Mesodermal cell (in vitro differentiated cells): ENCODE data around the gene ESRRG.

Experiments used
- H3K27ac ChIP-seq: 2 replicates; pipeline ENCODE4 v1.7.0; 2013; ENCODE audit warnings: mild to moderate bottlenecking, low read depth, low read length, moderate library complexity; ENCODE audit not compliant: severe bottlenecking
- H3K36me3 ChIP-seq: 2 replicates; pipeline ENCODE4 v1.7.1; 2013; ENCODE audit warnings: mild to moderate bottlenecking, low read length, moderate library complexity; ENCODE audit not compliant: control insufficient read depth, insufficient read depth
- H3K4me1 ChIP-seq: one replicate; pipeline ENCODE4 v1.7.1; 2013; ENCODE audit warnings: mild to moderate bottlenecking, low read length; ENCODE audit not compliant: insufficient read depth, control insufficient read depth, poor library complexity, severe bottlenecking
- H3K4me3 ChIP-seq: 2 replicates; pipeline ENCODE4 v1.7.0; 2013; ENCODE audit warnings: low read length, control low read depth, mild to moderate bottlenecking; ENCODE audit not compliant: insufficient read depth, poor library complexity, severe bottlenecking; ENCODE audit errors: extremely low read depth
- H3K9me3 ChIP-seq: 2 replicates; pipeline ENCODE4 v1.7.1; 2013; ENCODE audit warnings: mild to moderate bottlenecking, low read length, moderate library complexity; ENCODE audit not compliant: control insufficient read depth
- WGBS, 2 experiments: methylation state at CpG; one replicate each; pipeline ENCODE4 v1.1.5; 2013; ENCODE audit warnings: missing lambda C conversion rate in 2 of 2; ENCODE audit not compliant: insufficient coverage in 2 of 2; 5-methylcytosine and 5-hydroxymethylcytosine counted together

The ESRRG gene

DNA sequence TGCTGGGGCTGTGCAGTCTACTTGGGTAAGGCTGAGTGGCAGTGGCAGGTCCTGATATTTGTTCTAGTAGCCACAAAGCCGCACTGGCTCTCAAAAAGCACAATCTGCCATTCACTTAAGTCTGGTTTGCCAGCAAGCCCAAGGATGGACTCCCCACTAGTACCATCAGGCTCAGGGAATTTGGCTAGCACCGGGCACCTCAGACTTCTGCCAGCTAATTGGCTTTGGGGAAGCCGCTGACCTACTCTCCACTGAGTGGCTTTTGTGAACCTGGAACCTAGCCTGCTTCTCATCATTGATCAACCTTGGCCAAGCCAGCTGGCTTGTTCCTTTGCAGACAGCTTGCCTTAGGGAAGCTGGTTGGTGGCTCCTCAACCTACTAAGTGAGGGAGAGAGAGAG lies 83.1 kb downstream of the ESRRG start:
- no peaks in the 10 kb centered on the region for H3K4me1 ChIP-seq
- H3K4me3 ChIP-seq = no peak overlapping the region
- no peak overlapping the region for H3K27ac ChIP-seq
- 89 to 94% methylated on average over 3 of the region's 3 CpGs for WGBS, 2 experiments
- no peaks in the 10 kb centered on the region for H3K9me3 ChIP-seq
- no peaks in the 10 kb centered on the region for H3K36me3 ChIP-seq

DNA sequence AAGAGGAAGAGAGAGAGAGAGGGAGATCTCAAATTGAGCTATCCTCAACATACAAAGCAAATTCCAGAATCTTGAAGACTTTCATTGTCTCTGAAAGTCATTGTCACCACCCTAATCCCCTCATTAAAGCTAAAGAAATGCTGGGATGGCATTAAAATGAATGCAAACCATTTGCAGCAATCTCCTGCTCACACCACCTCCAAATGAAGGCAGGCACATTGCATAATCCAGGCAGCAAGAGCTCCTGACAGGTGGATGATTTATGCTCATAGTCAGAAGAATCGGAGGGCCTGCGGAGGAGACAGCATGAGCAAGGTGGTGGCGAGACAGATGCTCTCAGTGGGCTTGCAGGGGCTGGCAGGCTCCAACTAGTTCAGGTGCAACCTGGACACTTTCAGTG lies 90.2 kb downstream of the ESRRG start:
- H3K27ac ChIP-seq = no peak overlapping the region
- 80 to 100% methylated on average over 2 to 3 of the region's 3 CpGs for WGBS, 2 experiments
- no peaks in the 10 kb centered on the region for H3K4me1 ChIP-seq
- H3K4me3 ChIP-seq = no peak overlapping the region
- H3K36me3 ChIP-seq = no peaks in the 10 kb centered on the region
- no peaks in the 10 kb centered on the region for H3K9me3 ChIP-seq

DNA sequence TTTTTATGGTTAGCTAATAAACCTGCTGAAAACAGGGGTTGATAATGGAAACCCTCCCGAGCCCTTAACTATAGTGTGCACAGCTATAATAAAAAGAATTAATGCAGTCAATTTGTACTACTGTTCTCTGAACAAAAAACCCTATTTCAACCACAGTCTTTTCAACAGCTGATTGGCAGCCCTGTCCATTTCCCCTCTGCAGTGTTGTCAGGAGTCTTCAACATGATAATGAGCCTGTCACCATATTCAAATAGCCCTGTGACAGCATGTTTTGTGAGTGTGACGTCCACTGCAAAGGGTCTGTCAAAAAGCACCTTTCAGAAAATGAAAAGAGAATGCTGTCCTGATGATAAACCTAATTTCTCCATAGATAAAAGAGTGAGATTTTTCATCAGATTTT lies 92.7 kb downstream of the ESRRG start:
- 20% methylated on average over 1 of the region's 2 CpGs; no CpG with 5 or more reads in 1 of the 2 experiments for WGBS, 2 experiments
- no peaks in the 10 kb centered on the region for H3K36me3 ChIP-seq
- peaks cover 5% of the 10 kb centered on the region for H3K4me1 ChIP-seq
- no peak overlapping the region for H3K4me3 ChIP-seq
- no peaks in the 10 kb centered on the region for H3K9me3 ChIP-seq
- no peak overlapping the region for H3K27ac ChIP-seq

DNA sequence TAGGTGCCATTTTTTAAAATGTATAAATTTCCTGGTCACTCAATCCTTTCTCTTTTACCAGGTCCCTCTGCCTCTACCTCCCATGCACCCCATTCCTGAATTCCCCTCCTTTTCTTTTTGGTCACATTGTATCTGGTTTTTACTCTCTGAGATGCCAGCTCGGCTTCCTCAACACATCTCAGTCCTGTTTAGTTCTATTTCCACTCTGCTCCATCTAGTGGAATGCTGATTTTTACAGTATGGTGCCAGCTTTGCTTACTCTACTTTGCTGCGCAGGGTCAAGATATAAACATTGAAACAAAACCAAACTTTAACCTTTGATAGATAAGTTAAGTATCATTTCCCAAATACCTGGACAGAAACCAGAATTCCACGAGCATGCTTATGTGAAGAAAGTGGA lies 96.0 kb downstream of the ESRRG start:
- Histone ChIP-seq H3K36me3 (no peaks in the 10 kb centered on the region), H3K27ac (no peak overlapping the region), H3K4me3 (no peak overlapping the region), H3K4me1 (peaks cover 5% of the 10 kb centered on the region), H3K9me3 (no peaks in the 10 kb centered on the region)
- 100% methylated on average over 1 of the region's 3 CpGs for WGBS, 2 experiments

DNA sequence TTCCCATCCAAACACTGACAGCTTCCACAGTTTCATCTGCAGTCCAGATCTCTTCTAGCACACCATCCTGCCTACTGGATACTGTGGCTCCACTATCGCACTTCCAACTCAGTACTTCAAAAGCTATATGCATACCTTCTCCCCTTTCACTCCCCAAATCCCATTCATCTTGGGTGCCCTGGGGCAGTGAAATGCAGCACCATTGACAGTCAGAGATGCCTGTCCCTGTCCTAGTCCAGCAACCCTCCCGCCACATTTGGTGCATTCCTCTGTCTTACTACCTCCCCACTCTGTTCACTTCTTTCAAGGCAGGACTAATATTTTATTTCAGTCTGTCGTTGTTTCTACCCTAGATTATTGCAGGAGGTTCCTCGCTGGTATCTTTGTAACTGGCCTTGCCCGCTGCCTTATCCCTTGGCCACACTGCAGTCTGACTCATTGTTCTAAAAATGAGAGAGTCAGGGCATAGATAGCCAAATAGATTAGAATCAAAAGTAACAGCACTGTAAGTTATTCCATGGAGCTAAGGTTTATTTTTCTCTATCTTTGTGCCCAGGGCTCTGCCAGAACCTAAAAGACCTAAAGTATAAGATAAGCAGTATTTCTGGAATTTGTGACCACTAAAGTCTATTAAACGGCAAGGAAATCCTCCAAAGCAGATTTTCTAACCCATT lies 96.7 kb downstream of the ESRRG start:
- no peak overlapping the region for H3K4me3 ChIP-seq
- H3K9me3 ChIP-seq = no peaks in the 10 kb centered on the region
- H3K27ac ChIP-seq = no peak overlapping the region
- H3K4me1 ChIP-seq = peaks cover 5% of the 10 kb centered on the region
- no peaks in the 10 kb centered on the region for H3K36me3 ChIP-seq
- 92 to 94% methylated on average over 2 to 4 of the region's 6 CpGs for WGBS, 2 experiments

DNA sequence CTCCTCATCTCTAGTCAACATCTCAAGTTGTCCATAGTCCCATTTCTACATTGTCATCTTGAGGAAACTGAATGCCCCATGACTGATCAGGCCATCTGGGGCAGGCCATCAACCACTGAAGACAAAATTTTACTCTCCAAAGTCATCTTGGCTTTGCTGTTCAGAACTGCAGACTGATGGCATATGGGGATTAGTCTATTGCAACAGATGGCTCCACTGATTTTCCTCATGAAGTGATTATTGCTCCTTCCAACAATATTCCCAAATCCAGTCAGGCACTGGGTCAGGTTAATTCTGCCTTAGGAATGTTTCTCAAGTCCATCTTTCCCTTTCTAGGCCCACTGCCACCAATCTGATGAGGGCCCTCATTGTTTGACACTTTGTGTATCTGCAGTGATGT lies 101.7 kb downstream of the ESRRG start:
- no peaks in the 10 kb centered on the region for H3K9me3 ChIP-seq

DNA sequence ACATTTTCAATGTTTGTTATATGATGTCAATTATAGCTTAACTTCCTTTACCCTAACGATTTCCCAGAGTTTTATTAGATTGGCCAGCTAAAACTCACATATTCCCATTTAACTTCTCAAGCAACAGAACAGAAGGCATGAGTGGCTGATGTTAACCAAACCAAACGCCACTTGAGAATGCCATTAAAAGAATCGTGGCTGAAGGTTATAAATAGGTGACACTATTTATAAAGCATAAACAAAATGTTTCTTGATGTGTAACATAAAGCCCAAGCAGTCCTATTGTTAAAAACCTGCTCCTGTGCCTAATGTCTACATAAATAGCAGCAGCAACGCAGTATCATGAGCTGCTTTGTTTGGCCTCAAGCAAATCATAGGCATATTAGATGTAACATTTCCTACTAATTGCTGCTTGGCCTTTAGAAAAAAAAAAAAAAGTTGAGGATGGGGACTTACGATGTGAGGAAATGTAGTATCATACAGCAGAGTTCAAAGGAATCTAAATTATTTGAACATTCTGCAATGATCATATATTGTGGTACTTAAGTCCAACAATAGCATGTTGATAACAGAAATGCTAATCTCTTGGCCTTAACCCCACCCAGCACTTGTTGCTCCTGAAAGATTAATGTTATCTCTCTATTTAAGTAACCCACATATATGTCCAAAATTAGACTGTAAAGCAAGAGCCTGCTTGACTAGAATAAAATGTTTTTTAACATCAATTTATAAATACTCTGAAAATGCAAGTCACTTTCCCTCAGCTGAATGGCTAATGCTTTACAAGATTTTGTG lies 106.0 kb downstream of the ESRRG start:
- H3K27ac ChIP-seq = no peak overlapping the region
- H3K9me3 ChIP-seq = no peaks in the 10 kb centered on the region
- 100% methylated on average over 1 of the region's 5 CpGs; no CpG with 5 or more reads in 1 of the 2 experiments for WGBS, 2 experiments
- H3K36me3 ChIP-seq = no peaks in the 10 kb centered on the region
- H3K4me1 ChIP-seq = no peaks in the 10 kb centered on the region
- H3K4me3 ChIP-seq = no peak overlapping the region

More for the DNA sequence above, 101.7 kb downstream of the ESRRG start:
- Histone ChIP-seq H3K4me1 (peaks cover 5% of the 10 kb centered on the region), H3K36me3 (no peaks in the 10 kb centered on the region), H3K27ac (no peak overlapping the region), H3K4me3 (no peak overlapping the region)

DNA sequence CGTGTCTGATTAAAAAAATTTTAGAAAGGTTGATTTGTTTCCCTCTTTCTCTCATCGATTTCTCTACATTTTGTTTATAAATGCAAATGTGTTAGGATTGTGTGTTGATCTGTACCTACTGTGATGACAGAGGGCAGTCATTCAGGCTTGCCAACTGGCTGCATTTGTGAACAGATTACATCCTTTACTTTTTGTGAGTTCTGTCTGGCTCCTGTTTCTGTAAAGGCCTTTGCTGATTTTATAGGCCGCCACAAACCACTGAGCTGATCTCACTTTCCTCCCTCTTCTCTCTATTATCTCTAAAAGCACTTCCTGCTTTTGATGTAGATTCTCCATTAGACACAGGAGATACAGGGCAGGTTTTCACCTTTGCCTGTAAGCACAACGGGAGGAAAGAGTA lies 106.8 kb downstream of the ESRRG start:
- no peak overlapping the region for H3K4me3 ChIP-seq
- no peak overlapping the region for H3K27ac ChIP-seq
- H3K36me3 ChIP-seq = no peaks in the 10 kb centered on the region
- H3K9me3 ChIP-seq = no peaks in the 10 kb centered on the region
- no peaks in the 10 kb centered on the region for H3K4me1 ChIP-seq
- 83% methylated on average over 2 of the region's 4 CpGs; no CpG with 5 or more reads in 1 of the 2 experiments for WGBS, 2 experiments

DNA sequence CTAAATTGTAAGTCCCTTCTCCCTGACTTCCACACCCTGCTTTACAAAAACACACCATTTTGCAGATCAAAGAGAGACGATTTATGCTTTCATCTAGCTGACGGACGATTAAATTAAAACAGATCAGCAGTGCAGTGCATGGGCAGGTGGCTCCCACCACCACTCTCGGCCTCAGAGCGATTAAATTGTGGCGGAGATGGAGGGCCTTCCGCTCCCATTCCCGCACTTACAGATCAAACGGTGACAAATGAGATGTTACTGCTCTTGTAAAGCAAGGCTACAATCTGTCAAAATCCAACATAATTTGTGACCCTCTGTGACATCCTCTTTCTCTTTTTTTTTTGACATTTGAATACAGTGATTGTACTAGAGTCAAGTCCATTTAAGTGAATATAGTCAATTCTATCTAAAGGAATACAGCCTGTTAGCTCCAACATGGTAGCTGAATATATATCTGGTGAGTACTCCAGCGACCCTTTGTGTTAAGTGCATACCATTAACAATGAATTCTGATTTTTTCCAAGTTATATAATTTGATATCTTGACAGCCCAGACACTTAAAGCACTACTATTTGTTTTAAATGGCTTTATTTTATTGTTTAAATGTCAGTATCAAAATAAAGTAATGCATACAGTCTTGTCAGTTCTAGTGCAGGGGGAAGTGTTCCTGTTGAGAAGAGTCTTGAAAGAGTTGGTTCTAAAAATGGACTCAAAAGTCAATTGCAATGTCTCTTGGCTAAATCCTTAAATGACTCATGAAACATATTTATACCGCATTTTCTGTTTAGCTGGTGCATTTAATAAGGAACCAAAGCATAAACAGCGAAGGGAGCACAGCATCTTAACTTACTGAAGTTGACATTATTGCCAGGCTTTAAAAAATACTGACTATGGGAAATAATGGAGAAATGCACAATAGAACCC lies 109.0 kb downstream of the ESRRG start:
- Histone ChIP-seq H3K4me3 (no peak overlapping the region), H3K27ac (no peak overlapping the region), H3K9me3 (no peaks in the 10 kb centered on the region), H3K4me1 (no peaks in the 10 kb centered on the region), H3K36me3 (no peaks in the 10 kb centered on the region)
- 90 to 92% methylated on average over 8 to 11 of the region's 12 CpGs for WGBS, 2 experiments

DNA sequence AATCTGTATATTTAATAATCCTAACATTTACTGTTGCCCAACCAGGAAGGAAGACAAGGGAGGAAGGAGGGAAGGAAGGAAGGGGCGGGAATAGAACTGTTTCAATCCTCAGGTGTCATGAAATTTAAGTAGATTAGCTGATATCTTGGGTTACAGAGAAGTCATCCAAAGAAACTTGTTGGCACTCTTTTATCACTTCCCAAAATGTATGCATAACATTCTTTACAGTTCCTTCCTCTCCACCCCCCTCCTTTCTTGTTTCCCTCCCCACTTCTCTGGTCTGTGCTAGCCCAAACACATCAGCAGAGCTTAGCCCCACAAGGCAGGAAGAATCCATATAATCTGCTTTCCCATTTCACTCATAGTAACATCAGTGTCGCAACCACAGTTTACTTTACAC lies 110.9 kb downstream of the ESRRG start:
- 91% methylated on average over 1 of the region's 2 CpGs; no CpG with 5 or more reads in 1 of the 2 experiments for WGBS, 2 experiments
- Histone ChIP-seq H3K36me3 (no peaks in the 10 kb centered on the region), H3K4me3 (no peak overlapping the region), H3K27ac (no peak overlapping the region), H3K4me1 (no peaks in the 10 kb centered on the region), H3K9me3 (no peaks in the 10 kb centered on the region)
